HG03378 (cell line): ENCODE results near the gene EMP1.
A peak's percentile ranks its signal among the peaks of the same experiment; 100 is the strongest.
"Not testable (repeated sequence)": the region's sequence is repeated elsewhere in the genome, so short reads cannot be mapped to it uniquely, and the experiment has no call there.

Source experiments
- ATAC-seq: cut with Tn5 transposase; IDR thresholded peaks from one replicate; pipeline ENCODE4 v1.9.1; 2021; ENCODE audit warnings: mild to moderate bottlenecking, moderate library complexity; ENCODE audit not compliant: unreplicated experiment

EMP1 gene

GRCh38 chr12:13255792-13256691, 59.5 kb downstream of the EMP1 start:
- ATAC-seq, result peak; percentile 83

GRCh38 chr12:13256692-13257045, 60.1 kb downstream of the EMP1 start:
- no peak for ATAC-seq

GRCh38 chr12:13257356-13257875, 60.9 kb downstream of the EMP1 start:
- no peak for ATAC-seq

GRCh38 chr12:13258197-13258596, 61.7 kb downstream of the EMP1 start:
- ATAC-seq, result no peak

GRCh38 chr12:13258717-13259119, 62.2 kb downstream of the EMP1 start:
- ATAC-seq, result no peak

GRCh38 chr12:13259625-13260024, 63.1 kb downstream of the EMP1 start:
- ATAC-seq, result not testable (repeated sequence)

- ATAC-seq, result not testable (repeated sequence)
Measured at GRCh38 chr12:13267826-13268225, 71.3 kb downstream of the EMP1 start.

- no peak for ATAC-seq
Measured at GRCh38 chr12:13268581-13268980, 72.1 kb downstream of the EMP1 start.
